Measurements from ENCODE around the gene ZNF790.

Gene ZNF790

GRCh38 chr19:36771261-36772231 lies 66.6 kb downstream of the ZNF790 start:
- peak; percentile 20; the same call in 2 of the 3 replicates for ATAC-seq
- no peak for TF ChIP-seq OSR1 (CRISPR knock-in tag; IDR thresholded peaks at IDR 0.05)
- TF ChIP-seq TOX (CRISPR knock-in tag; IDR thresholded peaks at IDR 0.05; ENCODE audit: borderline replicate concordance) = no peak
- TF ChIP-seq TCF4 (CRISPR knock-in tag; IDR thresholded peaks at IDR 0.05; ENCODE audit: borderline replicate concordance) = peak; percentile 31; the same call in 1 of the 2 replicates

All from SK-N-SH treated with all-trans-retinoic acid at 6 μM for 48 hours (cell line).